ENCODE data around the gene ARHGEF4. TPM values are rescaled to one million over a fixed set of nuclear protein-coding genes. Genes with fewer than 3 reads are reported as not detected.

The ARHGEF4 gene
- total RNA-seq, 1 experiment from 2014 or later, result 20.0 TPM

DNA sequence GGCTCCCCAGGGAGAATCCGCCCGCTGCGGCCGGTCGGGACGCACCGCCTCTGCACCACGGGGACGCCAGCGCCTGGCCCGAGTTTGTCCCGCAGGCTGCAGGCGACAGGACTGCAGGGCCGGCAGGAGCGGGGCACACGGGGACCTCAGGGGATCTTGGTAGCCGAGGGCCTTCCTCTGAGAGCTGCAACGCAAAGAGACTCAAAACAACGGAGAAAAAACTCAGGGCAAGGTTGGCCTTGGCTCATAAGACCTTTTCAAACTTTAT lies 79.7 kb downstream of the ARHGEF4 start:
- H3K9me3 ChIP-seq (ENCODE audit: insufficient read depth, low read depth), result no peaks in the 10 kb centered on the region
- H2AFZ ChIP-seq, result no peak overlapping the region
- intact Hi-C loops (cut with micrococcal nuclease; ENCODE audit: unreplicated experiment), result no loop called here
- no peaks in the 10 kb centered on the region for H3K79me2 ChIP-seq (ENCODE audit: low read depth)
- BruUV-seq (replicated peaks), result no TSS peak
- H3K4me2 ChIP-seq, result no peak overlapping the region
- H3F3A ChIP-seq (ENCODE audit: insufficient read depth, low read depth), result no peaks in the 10 kb centered on the region
- no peaks in the 10 kb centered on the region for H3K36me3 ChIP-seq (ENCODE audit: low read depth)
- no peaks in the 10 kb centered on the region for H4K20me1 ChIP-seq (ENCODE audit: insufficient read depth)
- H3K4me3 ChIP-seq, result no peak overlapping the region
- no peak overlapping the region for H3K27ac ChIP-seq
- POLR2A ChIA-PET (ENCODE audit: unreplicated experiment), result no interaction called here
- no peaks in the 10 kb centered on the region for H3K4me1 ChIP-seq (replicated peaks; ENCODE audit: insufficient read depth)
- H3K27me3 ChIP-seq (ENCODE audit: insufficient read depth, low read depth), result no peaks in the 10 kb centered on the region
- DNase-seq, result no peak
- TF ChIP-seq EZH2 (IDR thresholded peaks at IDR 0.05; ENCODE audit: low read depth), result no peak
- no peaks in the 10 kb centered on the region for H3K9me2 ChIP-seq (ENCODE audit: insufficient read depth)
- CTCF ChIA-PET, result no interaction called here

- no peak overlapping the region for H3K27ac ChIP-seq
- no peaks in the 10 kb centered on the region for H3F3A ChIP-seq (ENCODE audit: insufficient read depth, low read depth)
- no peaks in the 10 kb centered on the region for H3K9me2 ChIP-seq (ENCODE audit: insufficient read depth)
- H2AFZ ChIP-seq, result no peak overlapping the region
- H3K4me3 ChIP-seq, result no peak overlapping the region
- no peaks in the 10 kb centered on the region for H3K27me3 ChIP-seq (ENCODE audit: insufficient read depth, low read depth)
- H4K20me1 ChIP-seq (ENCODE audit: insufficient read depth), result no peaks in the 10 kb centered on the region
- DNase-seq, result no peak
- H3K79me2 ChIP-seq (ENCODE audit: low read depth), result no peaks in the 10 kb centered on the region
- ChIA-PET POLR2A (ENCODE audit: unreplicated experiment) (no interaction called here), CTCF (interaction anchor here (0.6 kb wide), 1 partner anchor 175 kb away, joined by 7 read pairs; no protein-coding TSS in a partner anchor)
- BruUV-seq (replicated peaks), result no TSS peak
- no peaks in the 10 kb centered on the region for H3K9me3 ChIP-seq (ENCODE audit: insufficient read depth, low read depth)
- TF ChIP-seq CTCF (conservative IDR thresholded peaks at IDR 0.05), result no peak
- no peak for TF ChIP-seq EZH2 (IDR thresholded peaks at IDR 0.05; ENCODE audit: low read depth)
- no peaks in the 10 kb centered on the region for H3K36me3 ChIP-seq (ENCODE audit: low read depth)
- no peak overlapping the region for H3K4me2 ChIP-seq
- intact Hi-C loops (cut with micrococcal nuclease; ENCODE audit: unreplicated experiment), result no loop called here
- no peaks in the 10 kb centered on the region for H3K4me1 ChIP-seq (replicated peaks; ENCODE audit: insufficient read depth)
Observed at GRCh38 chr2:130917006-130917688, 80.4 kb downstream of the ARHGEF4 start.

DNA sequence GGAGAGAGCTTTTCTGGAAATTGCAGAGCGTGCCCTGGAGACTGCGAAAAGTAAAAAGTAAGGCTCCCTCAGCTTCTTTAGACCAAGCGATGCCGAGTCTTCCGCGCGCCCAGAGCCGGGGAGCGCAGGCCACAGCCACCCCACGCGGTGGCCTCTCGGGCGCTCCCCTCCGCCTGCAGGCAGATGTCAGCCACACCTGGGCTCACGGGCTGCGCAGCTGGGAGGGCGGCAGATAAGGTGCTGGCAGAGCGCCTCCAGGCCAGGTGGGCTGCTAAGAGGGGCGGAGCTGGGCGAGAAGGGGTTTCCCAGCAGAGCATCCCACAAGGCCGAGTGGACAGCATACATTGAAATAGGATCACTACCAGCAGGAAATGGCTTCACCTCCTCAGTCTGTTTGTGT lies 81.7 kb downstream of the ARHGEF4 start:
- Histone ChIP-seq H2AFZ (no peak overlapping the region), H4K20me1 (ENCODE audit: insufficient read depth) (no peaks in the 10 kb centered on the region), H3K36me3 (ENCODE audit: low read depth) (no peaks in the 10 kb centered on the region), H3K79me2 (ENCODE audit: low read depth) (no peaks in the 10 kb centered on the region), H3K4me3 (no peak overlapping the region), H3K9me3 (ENCODE audit: insufficient read depth, low read depth) (no peaks in the 10 kb centered on the region), H3K27ac (no peak overlapping the region), H3K4me1 (replicated peaks; ENCODE audit: insufficient read depth) (no peaks in the 10 kb centered on the region), H3K4me2 (no peak overlapping the region), H3K9me2 (ENCODE audit: insufficient read depth) (no peaks in the 10 kb centered on the region), H3K27me3 (ENCODE audit: insufficient read depth, low read depth) (no peaks in the 10 kb centered on the region), H3F3A (ENCODE audit: insufficient read depth, low read depth) (no peaks in the 10 kb centered on the region)
- ChIA-PET POLR2A (ENCODE audit: unreplicated experiment) (no interaction called here), CTCF (no interaction called here)
- BruUV-seq (replicated peaks), result no TSS peak
- no peak for DNase-seq
- intact Hi-C loops (cut with micrococcal nuclease; ENCODE audit: unreplicated experiment), result no loop called here
- TF ChIP-seq EZH2 (IDR thresholded peaks at IDR 0.05; ENCODE audit: low read depth), result no peak
- TF ChIP-seq CTCF (conservative IDR thresholded peaks at IDR 0.05), result no peak
